ENCODE data around the gene MTARC1.

Gene MTARC1

DNA sequence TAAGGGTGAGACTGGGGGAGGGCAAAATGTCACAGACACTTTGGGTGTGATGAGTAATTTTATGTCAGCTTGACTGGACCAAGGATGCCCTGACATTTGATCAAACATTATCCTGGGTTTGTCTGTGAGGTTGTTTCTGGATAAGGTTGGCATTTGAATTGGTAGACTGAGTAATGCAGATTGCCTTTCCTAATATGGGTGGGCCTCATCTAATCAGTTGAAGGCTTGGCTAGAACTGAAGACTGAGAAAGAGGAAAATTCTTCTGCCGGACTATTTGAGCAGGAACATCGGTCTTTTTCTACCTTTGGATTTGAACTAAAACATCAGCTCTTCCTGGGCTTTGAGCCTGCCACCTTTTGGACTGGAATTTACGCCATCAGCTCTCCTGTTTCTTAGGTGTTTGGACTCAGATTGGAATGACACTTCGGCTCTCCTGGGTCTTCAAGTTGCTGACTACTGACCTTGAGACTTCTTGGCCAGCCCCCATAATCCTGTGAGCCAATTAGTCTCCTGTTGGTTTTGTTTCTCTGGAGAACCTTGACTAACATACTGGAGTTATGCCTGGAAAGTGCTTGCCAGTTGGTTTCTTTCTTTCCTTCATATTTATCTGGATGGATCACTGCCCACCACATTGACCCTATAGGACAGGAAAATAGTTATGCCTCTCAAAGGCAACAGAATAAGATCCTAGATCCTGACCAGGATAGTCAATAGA, 47.6 kb downstream of the MTARC1 start:
- no peak overlapping the region for H3K27ac ChIP-seq (ENCODE audit: low read depth, low read length)

More for the DNA sequence above, 47.6 kb downstream of the MTARC1 start:
- Histone ChIP-seq H3K9ac (ENCODE audit: low read depth, low read length) (no peak overlapping the region), H3K9me3 (ENCODE audit: control insufficient read depth, insufficient read depth, low read length) (no peaks in the 10 kb centered on the region), H3K4me3 (ENCODE audit: low read depth, low read length) (no peak overlapping the region), H3K36me3 (ENCODE audit: control insufficient read depth, insufficient read depth, low read length) (no peaks in the 10 kb centered on the region), H3K4me1 (ENCODE audit: control insufficient read depth, insufficient read depth, low read length) (no peaks in the 10 kb centered on the region), H3K27me3 (ENCODE audit: control insufficient read depth, insufficient read depth, low read length) (no peaks in the 10 kb centered on the region)

All from HUES48 (cell line).